SK-N-SH (cell line): Measurements from ENCODE around the gene SLC7A8. TPM values are rescaled to one million over a fixed set of nuclear protein-coding genes. Genes with fewer than 3 reads are reported as not detected.

ENCODE experiments used
- CTCF ChIA-PET: fragments of 300-600, 350-600 bp; formaldehyde crosslinking; extraction: SDS; loops from one replicate; lab custom pipeline; 2021; lab: Yijun Ruan, JAX
- POLR2A ChIA-PET: fragments of 350-600 bp; sonication (Branson Sonifier 250); formaldehyde crosslinking; extraction: SDS; loops from one replicate; lab custom pipeline; 2020; ENCODE audit warnings: antibody characterized with exemption, inconsistent platforms; lab: Yijun Ruan, JAX
- DNase-seq: peaks from one replicate; pipeline ENCODE4 v3.0.0; 2012
- H2AFZ ChIP-seq: fragments of 200-600 bp; sonication (generic); 2 replicates; pipeline ENCODE4 v1.8.1; 2016; ENCODE audit warnings: antibody characterized with exemption, mild to moderate bottlenecking, low read depth
- H3F3A ChIP-seq: fragments of 200-600 bp; sonication (generic); replicated peaks from 2 replicates; pipeline ENCODE3; 2016; ENCODE audit warnings: antibody characterized with exemption, mild to moderate bottlenecking; ENCODE audit not compliant: insufficient read depth
- H3K27ac ChIP-seq, 2 experiments: fragments of 200-500 bp in 1 of 2; fragments of 200-600 bp in 1 of 2; sonication (Bioruptor generic) in 1 of 2; sonication (generic), shearing (Covaris generic) in 1 of 2; 2 replicates each; pipeline versions ENCODE4 v1.5.1 to v1.6.1; 2014 to 2016; ENCODE audit warnings: low read depth in 2 of 2, inconsistent platforms in 1 of 2, low read length in 1 of 2, mild to moderate bottlenecking in 1 of 2, mixed read lengths in 1 of 2
- H3K27me3 ChIP-seq: fragments of 200-600 bp; sonication (generic), shearing (Covaris generic); 2 replicates; pipeline ENCODE4 v1.6.1; 2016; ENCODE audit warnings: mixed run types; ENCODE audit not compliant: insufficient read depth
- H3K36me3 ChIP-seq, 2 experiments: fragments of 200-500 bp in 1 of 2; fragments of 200-600 bp in 1 of 2; sonication (Bioruptor generic) in 1 of 2; sonication (generic) in 1 of 2; replicated peaks in 1 of 2; 2 replicates each; pipeline versions ENCODE3 to v1.5.1; 2014 to 2016; ENCODE audit warnings: low read length in 1 of 2, mild to moderate bottlenecking in 1 of 2; ENCODE audit not compliant: insufficient read depth in 2 of 2, control insufficient read depth in 1 of 2
- H3K4me1 ChIP-seq, 2 experiments: fragments of 200-500 bp in 1 of 2; fragments of 200-600 bp in 1 of 2; sonication (Bioruptor generic) in 1 of 2; sonication (generic), shearing (Covaris generic) in 1 of 2; 2 replicates each; pipeline versions ENCODE4 v1.5.1 to v1.6.1; 2014 to 2016; ENCODE audit warnings: low read depth in 1 of 2, low read length in 1 of 2, mixed run types in 1 of 2; ENCODE audit not compliant: insufficient read depth in 2 of 2, control insufficient read depth in 1 of 2
- H3K4me2 ChIP-seq: fragments of 200-600 bp; sonication (generic), shearing (Covaris generic); 2 replicates; pipeline ENCODE4 v1.6.1; 2017; ENCODE audit warnings: mixed run types
- H3K4me3 ChIP-seq, 2 experiments: fragments of 200-500 bp in 1 of 2; fragments of 200-600 bp in 1 of 2; sonication (Bioruptor generic) in 1 of 2; sonication (generic), shearing (Covaris generic) in 1 of 2; 2 replicates each; pipeline versions ENCODE4 v1.5.1 to v1.8.1; 2014 to 2016; ENCODE audit warnings: low read depth in 2 of 2, inconsistent platforms in 1 of 2, low read length in 1 of 2, mild to moderate bottlenecking in 1 of 2, mixed read lengths in 1 of 2, moderate library complexity in 1 of 2
- H3K79me2 ChIP-seq: fragments of 200-600 bp; sonication (generic); 2 replicates; pipeline ENCODE4 v1.8.1; 2017; ENCODE audit warnings: mild to moderate bottlenecking; ENCODE audit not compliant: insufficient read depth
- H3K9ac ChIP-seq: fragments of 200-600 bp; sonication (generic); 2 replicates; pipeline ENCODE4 v1.6.1; 2017; ENCODE audit warnings: mixed run types
- H3K9me2 ChIP-seq: fragments of 200-600 bp; sonication (generic); 2 replicates; pipeline ENCODE4 v1.6.1; 2017; ENCODE audit warnings: mixed run types
- H3K9me3 ChIP-seq: fragments of 200-600 bp; sonication (generic); 2 replicates; pipeline ENCODE4 v1.6.1; 2017; ENCODE audit warnings: mixed run types, mild to moderate bottlenecking, moderate library complexity
- H4K20me1 ChIP-seq: fragments of 200-600 bp; sonication (generic); 2 replicates; pipeline ENCODE4 v1.6.1; 2017; ENCODE audit warnings: mild to moderate bottlenecking, mixed run types; ENCODE audit not compliant: insufficient read depth
- FOXJ3 ChIP-seq: sonication (generic); formaldehyde crosslinking; IDR thresholded peaks from 2 replicates; pipeline ENCODE4 v1.5.1; 2020; ENCODE audit warnings: mild to moderate bottlenecking, missing genetic modification reagents
- GATA2 ChIP-seq: sonication (generic); formaldehyde crosslinking; IDR thresholded peaks from 2 replicates; pipeline ENCODE4 v1.5.0; 2020; ENCODE audit warnings: mild to moderate bottlenecking, missing genetic modification reagents
- MEF2A ChIP-seq: IDR thresholded peaks from 2 replicates; pipeline ENCODE4 v1.4.0; 2012; ENCODE audit warnings: low read depth, borderline replicate concordance
- MXI1 ChIP-seq: IDR thresholded peaks from 2 replicates; pipeline ENCODE4 v1.6.1; 2012; ENCODE audit warnings: mild to moderate bottlenecking, low read depth, low read length, improper control_type of control experiment
- TEAD4 ChIP-seq: IDR thresholded peaks from 2 replicates; pipeline ENCODE4 v1.4.0; 2012; ENCODE audit warnings: mild to moderate bottlenecking, borderline replicate concordance; ENCODE audit not compliant: insufficient read depth
- WGBS: methylation state at CpG from one replicate; pipeline ENCODE4 v1.1.6; 2017; ENCODE audit warnings: low lambda C conversion rate; 5-methylcytosine and 5-hydroxymethylcytosine counted together
- polyA plus RNA-seq, 3 experiments: library from polyadenylated mRNA; depleted of rRNA; stranded (reverse); fragments of >200 nt; gene quantifications; 2 replicates each; pipeline ENCODE4 v1.2.3, GENCODE V29; 2012
- TF ChIP-seq, protein P1 (sequence below): fragments of 150-350 bp; IDR thresholded peaks from 2 replicates; pipeline ENCODE4 v1.6.1; 2016; ENCODE audit warnings: mild to moderate bottlenecking, low read depth, low read length
- TF ChIP-seq, protein P2 (sequence below): IDR thresholded peaks from 2 replicates; pipeline ENCODE4; 2012
- TF ChIP-seq, protein P3 (sequence below): IDR thresholded peaks from 2 replicates; pipeline ENCODE4 v1.4.0; 2012; ENCODE audit warnings: low read depth, borderline replicate concordance
- TF ChIP-seq, protein P4 (sequence below): fragments of 200-600 bp; sonication (generic); IDR thresholded peaks from 2 replicates; pipeline ENCODE4 v1.6.1; 2017; ENCODE audit warnings: antibody characterized with exemption, mild to moderate bottlenecking, moderate library complexity

The SLC7A8 gene
- polyA plus RNA-seq, 1 of the 3 experiments (the other 2 are of a cell fraction) = 1.4 TPM

DNA sequence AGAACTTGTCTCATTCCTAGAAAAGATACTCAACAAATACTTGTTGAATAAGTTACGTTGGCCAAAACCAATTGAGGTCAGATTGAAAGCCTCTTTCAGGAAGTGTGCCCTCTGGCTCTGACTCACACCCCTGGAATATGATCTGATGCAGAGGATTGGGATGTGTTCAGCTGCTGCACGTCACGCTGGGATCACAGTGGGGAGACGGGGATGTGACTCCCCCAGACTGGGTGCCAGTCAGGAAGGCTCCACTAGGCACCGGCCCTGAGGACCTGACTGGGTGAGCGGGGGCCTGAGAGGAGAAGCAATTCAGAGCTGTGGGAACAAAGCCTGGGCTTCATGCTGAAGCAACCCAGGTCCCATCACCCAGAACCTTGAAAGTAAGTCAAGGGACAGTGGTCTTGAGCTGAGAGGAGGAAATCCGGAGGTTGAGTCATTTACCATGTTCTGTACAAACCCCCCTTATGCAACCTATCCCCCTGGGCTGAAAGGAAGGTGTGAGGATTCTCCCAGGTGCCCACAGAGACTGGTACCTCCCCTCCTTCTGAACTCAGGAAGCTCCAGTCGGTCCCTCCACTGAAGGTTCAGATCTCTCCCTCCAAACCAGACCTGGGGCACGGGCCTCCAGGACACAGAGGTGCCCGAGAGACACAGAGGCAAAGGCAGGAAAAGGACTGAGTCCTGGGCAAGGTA lies 68.3 kb downstream of the SLC7A8 start (continued):
- TF ChIP-seq, protein P1, sequence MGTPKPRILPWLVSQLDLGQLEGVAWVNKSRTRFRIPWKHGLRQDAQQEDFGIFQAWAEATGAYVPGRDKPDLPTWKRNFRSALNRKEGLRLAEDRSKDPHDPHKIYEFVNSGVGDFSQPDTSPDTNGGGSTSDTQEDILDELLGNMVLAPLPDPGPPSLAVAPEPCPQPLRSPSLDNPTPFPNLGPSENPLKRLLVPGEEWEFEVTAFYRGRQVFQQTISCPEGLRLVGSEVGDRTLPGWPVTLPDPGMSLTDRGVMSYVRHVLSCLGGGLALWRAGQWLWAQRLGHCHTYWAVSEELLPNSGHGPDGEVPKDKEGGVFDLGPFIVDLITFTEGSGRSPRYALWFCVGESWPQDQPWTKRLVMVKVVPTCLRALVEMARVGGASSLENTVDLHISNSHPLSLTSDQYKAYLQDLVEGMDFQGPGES = no peak
- TF ChIP-seq, protein P2, sequence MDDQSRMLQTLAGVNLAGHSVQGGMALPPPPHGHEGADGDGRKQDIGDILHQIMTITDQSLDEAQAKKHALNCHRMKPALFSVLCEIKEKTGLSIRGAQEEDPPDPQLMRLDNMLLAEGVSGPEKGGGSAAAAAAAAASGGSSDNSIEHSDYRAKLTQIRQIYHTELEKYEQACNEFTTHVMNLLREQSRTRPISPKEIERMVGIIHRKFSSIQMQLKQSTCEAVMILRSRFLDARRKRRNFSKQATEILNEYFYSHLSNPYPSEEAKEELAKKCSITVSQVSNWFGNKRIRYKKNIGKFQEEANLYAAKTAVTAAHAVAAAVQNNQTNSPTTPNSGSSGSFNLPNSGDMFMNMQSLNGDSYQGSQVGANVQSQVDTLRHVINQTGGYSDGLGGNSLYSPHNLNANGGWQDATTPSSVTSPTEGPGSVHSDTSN = peak; percentile 50; the same call in 1 of the 2 replicates
- TF ChIP-seq FOXJ3 (CRISPR knock-in tag) = no peak
- TF ChIP-seq, protein P3, sequence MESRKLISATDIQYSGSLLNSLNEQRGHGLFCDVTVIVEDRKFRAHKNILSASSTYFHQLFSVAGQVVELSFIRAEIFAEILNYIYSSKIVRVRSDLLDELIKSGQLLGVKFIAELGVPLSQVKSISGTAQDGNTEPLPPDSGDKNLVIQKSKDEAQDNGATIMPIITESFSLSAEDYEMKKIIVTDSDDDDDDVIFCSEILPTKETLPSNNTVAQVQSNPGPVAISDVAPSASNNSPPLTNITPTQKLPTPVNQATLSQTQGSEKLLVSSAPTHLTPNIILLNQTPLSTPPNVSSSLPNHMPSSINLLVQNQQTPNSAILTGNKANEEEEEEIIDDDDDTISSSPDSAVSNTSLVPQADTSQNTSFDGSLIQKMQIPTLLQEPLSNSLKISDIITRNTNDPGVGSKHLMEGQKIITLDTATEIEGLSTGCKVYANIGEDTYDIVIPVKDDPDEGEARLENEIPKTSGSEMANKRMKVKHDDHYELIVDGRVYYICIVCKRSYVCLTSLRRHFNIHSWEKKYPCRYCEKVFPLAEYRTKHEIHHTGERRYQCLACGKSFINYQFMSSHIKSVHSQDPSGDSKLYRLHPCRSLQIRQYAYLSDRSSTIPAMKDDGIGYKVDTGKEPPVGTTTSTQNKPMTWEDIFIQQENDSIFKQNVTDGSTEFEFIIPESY = no peak
- TF ChIP-seq MXI1 = no peak
- TF ChIP-seq MEF2A = peak; percentile 75; the same call in 1 of the 2 replicates
- no peak for TF ChIP-seq GATA2 (CRISPR knock-in tag)
- 0 out of 2 replicates have a peak, but pooled peaks have one; percentile 30 for TF ChIP-seq TEAD4

DNA sequence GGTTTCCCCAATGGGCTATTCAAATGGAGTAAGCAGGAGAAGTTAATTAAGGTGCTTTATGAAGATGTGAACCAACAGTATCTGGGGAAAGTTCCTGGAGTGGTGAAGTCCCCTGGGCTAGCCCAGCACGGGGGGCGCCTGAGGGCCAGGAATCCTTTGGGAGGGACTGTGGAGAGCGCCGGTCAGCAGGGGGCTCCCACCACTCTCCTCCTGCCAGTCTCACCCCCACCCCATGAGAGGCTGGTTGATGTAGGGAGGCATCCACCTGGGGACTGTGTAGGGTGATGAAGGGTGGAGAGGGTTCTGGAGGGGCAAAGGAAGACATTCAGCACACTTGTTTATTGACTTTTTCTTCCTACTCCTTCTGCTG lies 68.8 kb downstream of the SLC7A8 start:
- CTCF ChIA-PET = interaction anchor here (1.0 to 19.7 kb wide), 2 partner anchors 9 to 69 kb away, joined by 4 to 495 read pairs; partner anchors contain the start of gene SLC7A8
- Histone ChIP-seq H2AFZ (peak overlapping the region; percentile 7; the same call in 1 of the 2 replicates), H3K4me2 (peak overlapping the region; percentile 74), H3K4me1 (peaks cover 0 to 14% of the 10 kb centered on the region in 2 experiments; a peak in 3 of 4 replicates), H3K9me2 (no peaks in the 10 kb centered on the region), H3K36me3 (no peaks in the 10 kb centered on the region), H3K79me2 (no peaks in the 10 kb centered on the region), H3F3A (peaks cover 3% of the 10 kb centered on the region), H3K9me3 (no peaks in the 10 kb centered on the region), H3K4me3 (no peak overlapping the region), H3K27me3 (peaks cover 11% of the 10 kb centered on the region; the same call in 1 of the 2 replicates), H3K27ac (peak overlapping the region in 1 of 2 experiments; percentile 80; a peak in 2 of 4 replicates), H4K20me1 (no peaks in the 10 kb centered on the region), H3K9ac (peak overlapping the region; percentile 28; the same call in 1 of the 2 replicates)
- no peak for DNase-seq
- 17% methylated on average over 4 of the region's 4 CpGs for WGBS
- POLR2A ChIA-PET = no interaction called here
- TF ChIP-seq, protein P4, sequence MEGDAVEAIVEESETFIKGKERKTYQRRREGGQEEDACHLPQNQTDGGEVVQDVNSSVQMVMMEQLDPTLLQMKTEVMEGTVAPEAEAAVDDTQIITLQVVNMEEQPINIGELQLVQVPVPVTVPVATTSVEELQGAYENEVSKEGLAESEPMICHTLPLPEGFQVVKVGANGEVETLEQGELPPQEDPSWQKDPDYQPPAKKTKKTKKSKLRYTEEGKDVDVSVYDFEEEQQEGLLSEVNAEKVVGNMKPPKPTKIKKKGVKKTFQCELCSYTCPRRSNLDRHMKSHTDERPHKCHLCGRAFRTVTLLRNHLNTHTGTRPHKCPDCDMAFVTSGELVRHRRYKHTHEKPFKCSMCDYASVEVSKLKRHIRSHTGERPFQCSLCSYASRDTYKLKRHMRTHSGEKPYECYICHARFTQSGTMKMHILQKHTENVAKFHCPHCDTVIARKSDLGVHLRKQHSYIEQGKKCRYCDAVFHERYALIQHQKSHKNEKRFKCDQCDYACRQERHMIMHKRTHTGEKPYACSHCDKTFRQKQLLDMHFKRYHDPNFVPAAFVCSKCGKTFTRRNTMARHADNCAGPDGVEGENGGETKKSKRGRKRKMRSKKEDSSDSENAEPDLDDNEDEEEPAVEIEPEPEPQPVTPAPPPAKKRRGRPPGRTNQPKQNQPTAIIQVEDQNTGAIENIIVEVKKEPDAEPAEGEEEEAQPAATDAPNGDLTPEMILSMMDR = peak; percentile 28
- TF ChIP-seq, protein P1 = no peak
